RPMI8226 (cell line): ENCODE measurements around the gene UPF3A.
"Not testable (repeated sequence)": the region's sequence is repeated elsewhere in the genome, so short reads cannot be mapped to it uniquely, and the experiment has no call there.

ENCODE experiments used
- DNase-seq: peaks from one replicate; pipeline ENCODE4 v3.0.0-alpha.2; 2015

UPF3A gene

DNA sequence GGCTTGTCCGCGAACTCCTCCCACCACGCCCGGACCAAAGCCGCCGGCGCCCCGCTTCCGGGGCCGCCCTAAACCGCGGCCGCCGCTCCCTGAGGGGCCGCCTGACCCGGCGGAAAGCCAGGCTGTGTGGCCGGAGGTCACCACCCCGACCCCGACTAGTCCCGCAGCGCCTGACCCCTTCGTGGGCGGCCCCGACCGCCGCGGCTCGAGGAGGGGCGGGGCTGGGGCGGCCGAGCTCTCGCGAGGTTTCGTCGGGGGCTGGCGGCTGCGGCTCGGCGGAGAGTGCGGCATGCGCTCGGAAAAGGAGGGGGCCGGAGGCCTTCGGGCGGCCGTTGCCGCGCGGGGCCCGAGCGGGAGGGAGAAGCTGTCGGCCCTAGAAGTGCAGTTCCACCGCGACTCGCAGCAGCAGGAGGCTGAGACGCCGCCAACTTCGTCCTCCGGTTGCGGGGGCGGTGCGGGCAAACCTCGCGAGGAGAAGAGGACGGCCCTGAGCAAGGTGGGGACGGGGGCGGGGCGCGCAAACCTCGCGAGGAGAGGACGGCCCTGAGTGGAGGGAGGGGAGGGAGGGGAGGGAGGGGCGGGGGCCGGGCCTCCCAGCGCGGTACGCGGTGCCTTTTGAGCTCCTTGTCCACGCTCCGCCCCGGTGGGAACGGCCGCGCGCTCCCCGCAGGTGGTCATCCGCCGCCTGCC, at the start of gene UPF3A:
Gene UPF3A (plus strand): TSS at position 251 of the 690 bp plus-strand sequence. CDS start 39 bp downstream, at position 290.
- peak; percentile 90 for DNase-seq

- no peak for DNase-seq
Measured at GRCh38 chr13:114231886-114232285, 49.5 kb upstream of the UPF3A start.

DNA sequence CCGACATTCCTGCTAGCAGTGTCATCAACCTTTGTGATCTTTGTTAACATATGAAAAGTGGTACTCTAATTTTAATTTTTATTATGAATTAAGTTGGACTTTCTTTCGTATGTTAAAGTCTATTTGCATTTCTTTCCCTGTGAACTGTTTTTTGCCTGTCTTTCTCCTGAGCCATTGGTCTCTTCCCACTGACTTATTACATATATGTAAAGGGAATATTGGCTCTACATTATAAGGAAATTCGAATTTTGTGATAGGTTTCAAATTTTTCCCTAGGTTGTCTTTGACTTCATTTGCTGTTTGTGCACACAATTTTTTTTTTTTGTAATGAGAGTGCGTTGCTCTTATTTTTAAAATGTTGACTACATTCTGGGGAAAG, 47.1 kb upstream of the UPF3A start:
- no peak for DNase-seq

GRCh38 chr13:114234645-114235421, 46.6 kb upstream of the UPF3A start, which contains the start of gene CDC16:
Gene CDC16 (plus strand): TSS chr13:114234897. CDS start chr13:114235085, 188 bp downstream.
- DNase-seq: peak; percentile 96

DNA sequence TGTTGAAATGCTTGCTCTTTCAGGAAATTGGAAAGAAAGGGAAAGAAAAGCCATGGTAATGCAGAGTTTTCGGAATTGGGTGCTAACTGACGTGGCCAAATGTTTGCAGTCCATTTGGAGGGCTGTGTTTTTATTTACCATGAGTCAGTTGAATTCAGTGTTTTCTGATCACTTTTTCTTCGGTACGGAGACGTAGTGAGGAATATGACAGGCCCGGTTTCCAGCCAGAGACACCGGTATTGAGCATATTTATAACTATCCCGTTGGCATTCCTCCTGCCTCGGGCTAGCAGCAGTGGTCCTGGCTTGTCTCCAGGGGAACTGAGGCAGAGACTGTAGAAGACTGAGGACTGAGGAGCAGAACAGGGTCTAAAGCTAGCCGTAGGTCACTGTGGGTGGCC, 45.7 kb upstream of the UPF3A start:
- DNase-seq: no peak

DNA sequence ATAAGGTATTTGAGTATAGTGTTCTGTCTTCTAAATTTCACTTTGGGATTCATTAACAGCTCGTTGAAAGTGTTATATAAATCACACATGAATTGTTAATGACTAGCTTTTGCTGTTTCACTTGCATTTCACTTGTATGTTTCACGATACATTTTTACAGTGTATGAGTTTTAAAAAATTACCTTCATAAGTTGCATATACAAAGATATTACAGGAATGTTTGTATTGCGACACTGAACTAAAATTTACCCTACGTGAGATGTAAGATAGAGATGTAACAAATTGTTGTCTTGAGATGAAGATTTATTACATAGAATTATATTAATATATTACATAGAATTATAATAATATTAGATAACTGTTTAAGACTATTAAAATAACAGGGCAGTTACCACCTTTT, 45.2 kb upstream of the UPF3A start:
- no peak for DNase-seq

DNA sequence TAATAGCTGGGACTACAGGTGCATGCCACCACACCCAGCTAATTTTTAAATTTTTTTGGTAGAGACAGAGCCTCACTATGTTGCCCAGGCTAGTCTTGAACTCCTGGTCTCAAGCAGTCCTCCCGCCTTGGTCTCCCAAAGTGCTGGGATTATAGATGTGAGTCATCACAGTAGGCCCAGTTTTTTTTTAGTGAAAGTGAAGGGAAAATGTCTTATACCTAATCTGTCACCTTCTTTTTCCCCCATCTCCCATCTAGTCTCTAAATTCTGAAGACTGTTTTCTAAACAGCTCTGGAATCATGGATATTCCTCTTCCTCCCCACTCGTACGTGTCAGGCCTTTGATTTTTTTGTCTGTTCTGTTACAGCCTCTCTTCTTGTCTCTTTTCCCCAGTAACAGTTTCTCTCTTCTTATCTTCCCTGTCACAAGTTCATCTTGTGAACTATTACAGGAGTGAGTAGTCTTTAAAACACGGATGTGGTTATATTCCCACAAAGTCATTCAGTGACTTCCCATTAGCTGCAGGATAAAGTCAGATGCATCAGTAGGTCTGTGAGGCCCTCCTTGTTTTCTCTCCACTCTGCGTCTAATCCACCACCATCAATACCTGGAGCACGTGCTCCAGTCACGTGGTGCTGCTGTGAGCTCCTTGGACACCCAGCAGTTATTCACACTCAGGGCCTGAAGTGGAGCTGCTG, 43.8 kb upstream of the UPF3A start:
- DNase-seq: no peak

GRCh38 chr13:114241918-114242317, 39.5 kb upstream of the UPF3A start:
- no peak for DNase-seq

DNA sequence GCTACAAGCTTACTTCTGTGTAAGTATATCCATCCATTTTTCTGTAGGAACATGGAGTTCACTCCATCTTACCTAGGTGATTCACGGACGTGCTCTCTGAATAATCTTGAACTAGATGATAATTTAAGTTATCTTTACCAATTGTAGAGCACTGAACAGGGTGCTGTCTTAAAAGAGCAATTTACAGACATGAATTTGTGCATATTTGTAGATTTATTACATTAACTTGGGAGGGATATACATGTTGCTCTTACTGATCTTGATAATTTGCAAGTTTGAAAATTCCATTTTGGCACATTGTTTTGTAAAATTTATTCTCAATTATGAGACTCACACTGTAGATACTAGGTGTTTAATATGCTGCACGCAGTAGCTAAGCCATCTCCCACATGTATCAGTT, 37.4 kb upstream of the UPF3A start:
- DNase-seq: no peak

- DNase-seq: no peak
Measured at GRCh38 chr13:114244637-114245036, 36.8 kb upstream of the UPF3A start.

GRCh38 chr13:114248011-114248410, 33.4 kb upstream of the UPF3A start:
- no peak for DNase-seq

DNA sequence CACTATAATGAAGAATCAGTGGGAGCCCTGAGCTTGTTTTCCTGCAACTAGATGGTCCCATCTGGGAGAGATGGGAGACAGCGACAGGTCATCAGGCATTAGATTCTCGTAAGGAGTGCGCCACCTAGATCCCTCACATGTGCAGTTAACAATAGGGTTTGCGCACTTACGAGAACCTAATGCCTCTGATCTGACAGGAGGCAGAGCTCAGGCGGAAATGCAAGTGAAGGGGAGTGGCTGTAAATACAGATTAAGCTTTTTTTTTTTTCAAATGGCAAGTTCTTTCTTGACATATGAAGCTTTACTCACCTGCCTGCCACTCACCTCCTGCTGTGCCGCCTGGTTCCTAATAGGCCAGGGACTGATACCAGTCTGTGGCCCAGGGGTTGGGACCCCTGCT, 32.3 kb upstream of the UPF3A start:
- no peak for DNase-seq

DNA sequence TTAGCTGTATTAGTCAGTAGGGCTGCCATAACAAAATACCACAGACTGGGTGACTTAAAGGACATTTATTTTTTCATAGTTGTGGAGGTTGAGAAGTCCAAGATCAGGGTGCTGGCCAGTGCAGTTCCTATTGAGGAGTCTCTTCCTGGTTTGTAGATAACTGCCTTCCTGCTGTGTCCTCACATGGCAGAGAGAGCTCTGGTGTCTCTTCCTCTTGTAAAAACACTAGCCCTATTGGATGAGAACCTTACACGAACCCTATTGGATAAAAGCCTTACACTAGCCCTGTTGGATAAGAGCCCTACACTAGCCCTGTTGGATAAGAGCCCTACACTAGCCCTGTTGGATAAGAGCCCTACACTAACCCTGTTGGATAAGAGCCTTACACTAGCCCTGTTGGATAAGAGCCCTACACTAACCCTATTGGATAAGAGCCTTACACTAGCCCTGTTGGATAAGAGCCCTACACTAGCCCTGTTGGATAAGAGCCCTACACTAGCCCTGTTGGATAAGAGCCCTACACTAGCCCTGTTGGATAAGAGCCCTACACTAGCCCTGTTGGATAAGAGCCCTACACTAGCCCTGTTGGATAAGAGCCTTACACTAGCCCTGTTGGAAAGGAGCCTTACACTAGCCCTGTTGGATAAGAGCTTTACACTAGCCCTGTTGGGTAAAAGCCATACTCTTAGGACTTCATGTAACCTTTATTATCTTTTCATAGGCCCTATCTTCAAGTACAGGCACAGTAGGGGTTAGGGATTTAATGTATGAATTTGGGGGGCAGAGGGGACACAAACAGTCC, 29.6 kb upstream of the UPF3A start:
- DNase-seq: not testable (repeated sequence)

DNA sequence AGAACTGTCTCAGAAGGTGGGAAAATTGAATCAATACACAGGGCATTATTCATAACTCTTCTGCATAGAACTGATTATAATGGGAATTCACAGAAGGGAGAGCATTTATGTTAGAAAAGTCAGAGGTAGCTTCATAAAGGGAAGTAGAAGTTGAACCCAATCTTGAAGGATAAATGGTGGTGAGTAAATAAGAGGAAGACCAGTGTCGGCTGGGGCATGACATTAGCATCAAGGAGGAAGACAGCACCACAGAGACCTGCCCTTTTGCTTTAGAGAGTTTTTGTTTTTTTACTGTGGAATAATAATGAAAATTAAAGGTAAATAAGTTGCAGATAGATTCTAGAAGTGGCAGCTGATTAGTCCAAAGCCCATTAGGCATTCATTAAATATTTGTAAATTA, 24.9 kb upstream of the UPF3A start:
- no peak for DNase-seq

DNA sequence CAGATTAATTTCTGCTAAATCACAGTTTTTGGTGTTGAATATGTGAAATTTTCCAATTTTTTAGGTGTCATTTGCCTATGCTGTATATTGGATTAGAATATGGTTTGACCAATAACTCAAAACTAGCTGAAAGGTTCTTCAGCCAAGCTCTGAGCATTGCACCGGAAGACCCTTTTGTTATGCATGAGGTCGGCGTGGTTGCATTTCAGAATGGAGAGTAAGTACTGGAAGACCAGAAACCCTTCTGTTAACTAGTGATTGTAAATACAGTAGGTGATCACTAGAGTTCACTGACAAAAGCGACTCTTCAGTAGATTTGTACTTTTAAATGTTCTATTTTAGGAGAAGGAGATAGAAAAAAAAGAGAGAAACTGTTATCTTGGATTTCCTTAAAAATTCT, 24.4 kb upstream of the UPF3A start:
- no peak for DNase-seq

DNA sequence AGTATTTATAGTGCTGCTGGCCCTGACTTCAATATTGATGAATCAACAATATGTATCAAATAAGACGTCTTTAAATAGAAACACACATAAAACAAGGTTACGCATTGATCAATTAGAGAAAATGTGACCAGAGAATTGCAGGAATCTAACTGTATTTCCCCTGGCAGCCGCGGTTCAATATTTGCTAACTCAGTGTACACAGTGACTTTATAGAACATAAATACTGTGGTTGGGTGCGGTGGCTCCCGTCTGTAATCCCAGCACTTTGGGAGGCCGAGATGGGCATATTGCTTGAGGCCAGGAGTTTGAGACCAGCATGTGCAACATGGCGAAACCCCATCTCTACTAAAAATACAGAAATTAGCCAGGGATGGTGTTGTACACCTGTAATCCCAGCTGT, 22.8 kb upstream of the UPF3A start:
- DNase-seq: no peak

DNA sequence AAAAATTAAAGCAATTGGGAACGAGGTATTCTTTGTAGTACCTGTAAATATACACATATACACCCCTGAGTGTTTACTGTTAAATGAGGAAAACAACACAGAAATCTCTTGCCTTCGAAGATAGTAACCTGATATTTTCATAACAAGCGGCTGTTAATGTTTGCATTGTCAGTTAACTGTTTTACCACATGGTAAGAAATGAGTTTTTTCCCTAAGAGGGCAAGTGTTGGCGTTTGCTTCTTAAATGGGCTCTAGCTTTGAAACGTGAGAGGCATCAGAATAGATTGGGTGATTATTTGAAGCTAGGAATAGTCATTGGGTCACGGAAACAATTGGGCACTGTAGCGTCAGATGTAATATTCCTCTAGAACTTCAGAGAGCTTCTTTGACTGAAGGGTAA, 22.0 kb upstream of the UPF3A start:
- no peak for DNase-seq

DNA sequence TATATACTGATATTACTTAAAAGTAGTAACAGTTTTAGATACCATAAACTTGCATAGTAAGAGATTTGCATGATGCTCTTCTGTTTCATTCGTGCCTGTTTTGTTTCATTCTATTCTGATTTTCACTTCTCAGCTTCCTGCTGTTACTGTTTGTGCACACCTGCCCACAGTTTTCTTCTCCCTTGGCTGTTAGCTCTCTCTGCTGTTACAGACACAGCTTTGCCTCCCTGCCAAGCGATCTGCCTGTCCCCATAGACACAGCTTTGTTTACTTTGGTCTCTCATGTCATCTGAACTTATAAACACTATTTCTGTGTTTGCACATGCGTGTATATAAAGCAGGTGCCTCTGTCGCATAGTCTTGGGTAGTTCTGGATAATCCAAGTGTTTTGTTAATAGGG, 21.4 kb upstream of the UPF3A start:
- no peak for DNase-seq

GRCh38 chr13:114260814-114261213, 20.6 kb upstream of the UPF3A start:
- DNase-seq: no peak

GRCh38 chr13:114261328-114261965, 20.0 kb upstream of the UPF3A start:
- DNase-seq: no peak

DNA sequence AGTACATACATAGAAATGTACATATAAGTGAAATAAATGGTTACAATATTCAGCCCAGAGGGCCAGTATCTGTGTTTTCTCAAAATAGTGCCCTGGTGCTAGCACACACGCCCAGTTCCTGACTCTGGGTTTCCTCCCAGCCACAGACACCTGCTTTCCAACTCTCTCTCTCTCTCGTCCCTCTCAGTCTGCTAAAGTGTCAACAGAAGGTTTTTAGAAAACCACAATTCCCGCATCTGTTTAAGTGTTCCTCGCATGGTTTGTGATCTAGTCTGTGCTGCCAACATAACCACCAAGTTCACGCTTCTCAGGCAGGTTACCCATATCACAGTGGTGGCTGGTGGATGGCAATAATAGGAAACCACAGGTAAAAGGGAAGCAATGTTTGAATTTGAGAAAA, 17.8 kb upstream of the UPF3A start:
- DNase-seq: peak; percentile 38

DNA sequence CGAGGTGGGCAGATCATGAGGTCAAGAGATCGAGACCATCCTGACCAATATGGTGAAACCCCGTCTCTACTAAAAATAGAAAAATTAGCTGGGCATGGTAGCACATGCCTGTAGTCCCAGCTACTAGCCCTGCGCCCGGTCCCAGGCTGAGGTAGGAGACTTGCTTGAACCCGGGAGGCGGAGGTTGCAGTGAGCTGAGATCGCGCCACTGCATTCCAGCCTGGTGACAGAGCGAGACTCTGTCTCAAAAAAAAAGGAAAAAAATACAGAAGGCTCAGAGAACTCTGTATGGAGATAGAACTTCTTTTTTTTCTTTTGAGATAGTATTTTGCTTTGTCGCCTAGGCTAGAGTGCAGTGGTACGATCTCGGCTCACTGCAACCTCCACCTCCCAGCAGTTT, 17.1 kb upstream of the UPF3A start:
- DNase-seq: not testable (repeated sequence)
